Caco-2 (cell line): ENCODE results near the gene ARHGEF4. TPM values are rescaled to one million over a fixed set of nuclear protein-coding genes. Genes with fewer than 3 reads are reported as not detected.

Experiments
- BruUV-seq: library from RNA; stranded (reverse); fragments of 400-500 nt; replicated peaks from 2 replicates; lab custom pipeline; 2021; lab: Mats Ljungman, UMichigan
- CTCF ChIA-PET: fragments of 300-600 bp; sonication (Branson Sonifier 250); formaldehyde crosslinking; loops from one replicate; lab custom pipeline; 2022; ENCODE audit warnings: antibody characterized with exemption; lab: Charles Lee
- POLR2A ChIA-PET: fragments of 300-600 bp; sonication (Branson Sonifier 250); formaldehyde crosslinking; loops from one replicate; lab custom pipeline; 2022; ENCODE audit warnings: antibody characterized with exemption; lab: Charles Lee
- DNase-seq, 2 experiments: peaks; one replicate each; pipeline versions ENCODE4 v3.0.0 to v3.0.0-alpha.2; 2020 to 2022
- H3K27me3 ChIP-seq: replicated peaks from 2 replicates; pipeline ENCODE4 v1.6.0; 2011; ENCODE audit warnings: low read length; ENCODE audit not compliant: control insufficient read depth, insufficient read depth
- H3K36me3 ChIP-seq: 2 replicates; pipeline ENCODE4 v1.5.1; 2011; ENCODE audit warnings: low read length; ENCODE audit not compliant: control insufficient read depth, insufficient read depth
- H3K4me1 ChIP-seq: fragments of 250-450 bp; sonication (Bioruptor Pico); 2 replicates; pipeline ENCODE4 v1.5.1; 2020; ENCODE audit warnings: mild to moderate bottlenecking
- H3K4me3 ChIP-seq: 2 replicates; pipeline ENCODE4 v1.5.1; 2011; ENCODE audit warnings: low read depth, mild to moderate bottlenecking, control low read depth, low read length
- H3K9me3 ChIP-seq: fragments of 250-450 bp; sonication (Bioruptor Pico); 2 replicates; pipeline ENCODE4 v1.5.1; 2020; ENCODE audit warnings: mild to moderate bottlenecking, moderate library complexity
- H3K27ac Mint-ChIP-seq: one replicate; pipeline ENCODE4 v1.8.0; 2022; ENCODE audit warnings: mixed read lengths; ENCODE audit not compliant: unreplicated experiment
- H3K27me3 Mint-ChIP-seq: one replicate; pipeline ENCODE4 v1.8.0; 2022; ENCODE audit warnings: mixed read lengths; ENCODE audit not compliant: insufficient read depth, unreplicated experiment
- H3K36me3 Mint-ChIP-seq: one replicate; pipeline ENCODE4 v1.8.0; 2022; ENCODE audit warnings: mild to moderate bottlenecking, mixed read lengths; ENCODE audit not compliant: insufficient read depth, unreplicated experiment
- H3K4me1 Mint-ChIP-seq: one replicate; pipeline ENCODE4 v1.8.0; 2022; ENCODE audit warnings: low read depth, mixed read lengths; ENCODE audit not compliant: unreplicated experiment
- H3K4me3 Mint-ChIP-seq: one replicate; pipeline ENCODE4 v1.8.0; 2022; ENCODE audit warnings: mild to moderate bottlenecking, moderate library complexity, mixed read lengths; ENCODE audit not compliant: unreplicated experiment
- H3K9me3 Mint-ChIP-seq: one replicate; pipeline ENCODE4 v1.8.0; 2022; ENCODE audit warnings: mixed read lengths; ENCODE audit not compliant: unreplicated experiment
- intact Hi-C: fragments of 100-400 bp; cut with micrococcal nuclease; formaldehyde crosslinking; loops from one replicate; pipeline ENCODE4 v1.10.0; 2022; ENCODE audit not compliant: unreplicated experiment
- total RNA-seq: library from RNA; stranded (reverse); gene quantifications from 2 replicates; pipeline ENCODE4 v1.2.3, GENCODE V29; 2022
- TF ChIP-seq, protein P1 (sequence below), 2 experiments: fragments of 200-600 bp in 1 of 2; IDR thresholded peaks; 1 replicate in 1 of 2; 2 replicates in 1 of 2; pipeline versions ENCODE4 v1.5.1 to v1.8.0; 2011 to 2022; ENCODE audit warnings: antibody characterized with exemption in 1 of 2, control low read depth in 1 of 2, inconsistent platforms in 1 of 2, low read depth in 1 of 2, low read length in 1 of 2, mild to moderate bottlenecking in 1 of 2, moderate library complexity in 1 of 2; ENCODE audit not compliant: insufficient read depth in 1 of 2, severe bottlenecking in 1 of 2, unreplicated experiment in 1 of 2

Gene ARHGEF4
- total RNA-seq, 1 experiment from 2014 or later, result 1.8 TPM

GRCh38 chr2:130915149-130915548 lies 78.4 kb downstream of the ARHGEF4 start:
- H3K27ac Mint-ChIP-seq, result no peak overlapping the region
- no peaks in the 10 kb centered on the region for H3K4me1 Mint-ChIP-seq
- H3K4me3 Mint-ChIP-seq, result no peak overlapping the region
- H3K36me3 Mint-ChIP-seq, result no peaks in the 10 kb centered on the region
- no peak for DNase-seq
- CTCF ChIA-PET, result no interaction called here
- no peaks in the 10 kb centered on the region; the same call in 1 of the 2 replicates for H3K27me3 ChIP-seq
- POLR2A ChIA-PET, result no interaction called here
- H3K9me3 Mint-ChIP-seq, result no peaks in the 10 kb centered on the region
- peaks cover 2% of the 10 kb centered on the region for H3K27me3 Mint-ChIP-seq
- intact Hi-C loops, result loop anchor here (5.0 kb wide), 1 partner anchor 118 kb away; no protein-coding TSS in a partner anchor
- no peaks in the 10 kb centered on the region for H3K9me3 ChIP-seq
- H3K4me3 ChIP-seq, result no peak overlapping the region
- TF ChIP-seq, protein P1, sequence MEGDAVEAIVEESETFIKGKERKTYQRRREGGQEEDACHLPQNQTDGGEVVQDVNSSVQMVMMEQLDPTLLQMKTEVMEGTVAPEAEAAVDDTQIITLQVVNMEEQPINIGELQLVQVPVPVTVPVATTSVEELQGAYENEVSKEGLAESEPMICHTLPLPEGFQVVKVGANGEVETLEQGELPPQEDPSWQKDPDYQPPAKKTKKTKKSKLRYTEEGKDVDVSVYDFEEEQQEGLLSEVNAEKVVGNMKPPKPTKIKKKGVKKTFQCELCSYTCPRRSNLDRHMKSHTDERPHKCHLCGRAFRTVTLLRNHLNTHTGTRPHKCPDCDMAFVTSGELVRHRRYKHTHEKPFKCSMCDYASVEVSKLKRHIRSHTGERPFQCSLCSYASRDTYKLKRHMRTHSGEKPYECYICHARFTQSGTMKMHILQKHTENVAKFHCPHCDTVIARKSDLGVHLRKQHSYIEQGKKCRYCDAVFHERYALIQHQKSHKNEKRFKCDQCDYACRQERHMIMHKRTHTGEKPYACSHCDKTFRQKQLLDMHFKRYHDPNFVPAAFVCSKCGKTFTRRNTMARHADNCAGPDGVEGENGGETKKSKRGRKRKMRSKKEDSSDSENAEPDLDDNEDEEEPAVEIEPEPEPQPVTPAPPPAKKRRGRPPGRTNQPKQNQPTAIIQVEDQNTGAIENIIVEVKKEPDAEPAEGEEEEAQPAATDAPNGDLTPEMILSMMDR (IDR thresholded peaks at IDR 0.05; ENCODE audit: insufficient read depth in 1 of 2, low read depth in 1 of 2, low read length in 1 of 2, severe bottlenecking in 1 of 2, unreplicated experiment in 1 of 2), result no peak
- BruUV-seq, result no TSS peak
- no peaks in the 10 kb centered on the region for H3K4me1 ChIP-seq
- H3K36me3 ChIP-seq, result no peaks in the 10 kb centered on the region

DNA sequence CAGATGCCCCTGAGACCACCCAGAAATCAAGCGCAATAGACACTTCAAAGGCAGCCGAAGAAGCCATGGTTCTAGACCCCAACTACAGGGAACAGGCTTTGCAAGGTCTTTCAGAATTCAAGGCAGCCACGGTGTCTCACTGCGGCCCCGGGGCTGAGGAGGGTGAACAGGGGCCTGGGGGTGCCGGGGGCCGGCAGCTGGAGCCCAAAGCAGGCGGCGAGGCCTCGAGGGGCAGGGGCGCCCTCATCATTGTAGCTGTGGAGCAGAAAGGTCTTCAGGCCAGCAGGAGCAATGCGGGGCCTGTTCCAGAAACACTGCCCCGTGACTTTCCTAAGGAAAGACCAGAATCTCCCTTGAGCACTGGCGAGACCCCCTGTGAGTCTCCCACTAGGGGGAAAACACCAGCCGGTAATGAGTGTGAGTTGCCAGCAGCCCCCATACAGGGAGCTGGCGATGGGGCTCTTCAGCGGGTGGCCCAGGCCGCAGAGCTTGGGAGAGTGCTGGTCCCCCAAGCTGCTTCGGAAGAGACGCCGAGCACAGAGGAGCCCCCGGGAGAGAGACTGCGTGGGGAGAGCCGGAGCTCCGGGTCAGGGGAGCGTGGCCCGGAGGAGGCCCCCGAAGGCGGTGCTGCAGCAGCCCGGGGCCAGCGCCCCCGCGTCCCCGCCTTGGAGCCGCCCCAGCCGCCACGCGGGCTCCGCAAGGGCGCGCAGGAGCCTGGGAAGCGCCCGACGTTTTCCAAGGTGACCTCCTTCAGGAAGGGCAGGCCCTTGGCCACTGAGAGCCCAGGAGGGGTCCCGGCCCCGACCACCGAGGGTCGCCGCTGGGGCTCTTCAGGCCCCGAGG lies 79.1 kb downstream of the ARHGEF4 start:
- H3K4me1 Mint-ChIP-seq, result no peaks in the 10 kb centered on the region
- no peak overlapping the region for H3K4me3 ChIP-seq
- H3K36me3 ChIP-seq, result no peaks in the 10 kb centered on the region
- no peaks in the 10 kb centered on the region for H3K9me3 Mint-ChIP-seq
- POLR2A ChIA-PET, result no interaction called here
- H3K9me3 ChIP-seq, result no peaks in the 10 kb centered on the region
- H3K4me1 ChIP-seq, result no peaks in the 10 kb centered on the region
- no peaks in the 10 kb centered on the region for H3K36me3 Mint-ChIP-seq
- peaks cover 2% of the 10 kb centered on the region for H3K27me3 Mint-ChIP-seq
- no peak overlapping the region for H3K4me3 Mint-ChIP-seq
- H3K27ac Mint-ChIP-seq, result no peak overlapping the region
- intact Hi-C loops, result loop anchor here (5.0 kb wide), 1 partner anchor 119 kb away; no protein-coding TSS in a partner anchor
- no TSS peak for BruUV-seq
- TF ChIP-seq, protein P1 (IDR thresholded peaks at IDR 0.05; ENCODE audit: insufficient read depth in 1 of 2, low read depth in 1 of 2, low read length in 1 of 2, severe bottlenecking in 1 of 2, unreplicated experiment in 1 of 2), result no peak
- DNase-seq, result no peak
- CTCF ChIA-PET, result no interaction called here
- no peaks in the 10 kb centered on the region; the same call in 1 of the 2 replicates for H3K27me3 ChIP-seq

- CTCF ChIA-PET, result no interaction called here
- no peak overlapping the region for H3K4me3 Mint-ChIP-seq
- H3K4me3 ChIP-seq, result no peak overlapping the region
- H3K36me3 Mint-ChIP-seq, result no peaks in the 10 kb centered on the region
- H3K4me1 Mint-ChIP-seq, result no peaks in the 10 kb centered on the region
- TF ChIP-seq, protein P1 (IDR thresholded peaks at IDR 0.05; ENCODE audit: insufficient read depth in 1 of 2, low read depth in 1 of 2, low read length in 1 of 2, severe bottlenecking in 1 of 2, unreplicated experiment in 1 of 2), result no peak
- BruUV-seq, result no TSS peak
- H3K4me1 ChIP-seq, result no peaks in the 10 kb centered on the region
- H3K9me3 ChIP-seq, result no peaks in the 10 kb centered on the region
- no peaks in the 10 kb centered on the region; the same call in 1 of the 2 replicates for H3K27me3 ChIP-seq
- no peak overlapping the region for H3K27ac Mint-ChIP-seq
- DNase-seq, result no peak
- no peaks in the 10 kb centered on the region for H3K9me3 Mint-ChIP-seq
- intact Hi-C loops, result loop anchor here (5.0 kb wide), 1 partner anchor 119 kb away; no protein-coding TSS in a partner anchor
- peaks cover 2% of the 10 kb centered on the region for H3K27me3 Mint-ChIP-seq
- POLR2A ChIA-PET, result no interaction called here
- H3K36me3 ChIP-seq, result no peaks in the 10 kb centered on the region
These were observed 79.7 kb downstream of the ARHGEF4 start for GRCh38 chr2:130916438-130916705.
